Right lobe of liver (tissue), 4 donors: ENCODE data around the gene SPSB3.

Experiments
- POLR2A ChIP-seq: fragments of 450-650 bp; IDR thresholded peaks from one replicate; pipeline ENCODE4 v1.6.1; 2017; ENCODE audit warnings: antibody characterized with exemption, mild to moderate bottlenecking
- TF ChIP-seq, protein P1 (sequence below), 4 donors: fragments of 200-600 bp in 3 of 4; fragments of 450-650 bp in 1 of 4; IDR thresholded peaks; one replicate each; pipeline versions ENCODE4 v1.5.1 to v1.8.0; 2016 to 2022; ENCODE audit warnings: antibody characterized with exemption in 4 of 4, mild to moderate bottlenecking in 2 of 4
- donor health status: DM: no; HTN: no; CAD: no.
- donor health status: DM: no; HTN: no; CAD: no.
- donor health status: DM: no; HTN: yes; CAD: no.

- TF ChIP-seq, protein P1, sequence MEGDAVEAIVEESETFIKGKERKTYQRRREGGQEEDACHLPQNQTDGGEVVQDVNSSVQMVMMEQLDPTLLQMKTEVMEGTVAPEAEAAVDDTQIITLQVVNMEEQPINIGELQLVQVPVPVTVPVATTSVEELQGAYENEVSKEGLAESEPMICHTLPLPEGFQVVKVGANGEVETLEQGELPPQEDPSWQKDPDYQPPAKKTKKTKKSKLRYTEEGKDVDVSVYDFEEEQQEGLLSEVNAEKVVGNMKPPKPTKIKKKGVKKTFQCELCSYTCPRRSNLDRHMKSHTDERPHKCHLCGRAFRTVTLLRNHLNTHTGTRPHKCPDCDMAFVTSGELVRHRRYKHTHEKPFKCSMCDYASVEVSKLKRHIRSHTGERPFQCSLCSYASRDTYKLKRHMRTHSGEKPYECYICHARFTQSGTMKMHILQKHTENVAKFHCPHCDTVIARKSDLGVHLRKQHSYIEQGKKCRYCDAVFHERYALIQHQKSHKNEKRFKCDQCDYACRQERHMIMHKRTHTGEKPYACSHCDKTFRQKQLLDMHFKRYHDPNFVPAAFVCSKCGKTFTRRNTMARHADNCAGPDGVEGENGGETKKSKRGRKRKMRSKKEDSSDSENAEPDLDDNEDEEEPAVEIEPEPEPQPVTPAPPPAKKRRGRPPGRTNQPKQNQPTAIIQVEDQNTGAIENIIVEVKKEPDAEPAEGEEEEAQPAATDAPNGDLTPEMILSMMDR (IDR thresholded peaks at IDR 0.05) = no peak
- TF ChIP-seq POLR2A = no peak
Measured at GRCh38 chr16:1794908-1795666, 12.7 kb upstream of the SPSB3 start.
